ENCODE measurements around the gene MAGI2.

MAGI2 gene

GRCh38 chr7:77985974-77986339 lies 1467.5 kb downstream of the MAGI2 start:
- DNase-seq (ENCODE audit: low spot score): no peak

- DNase-seq (ENCODE audit: low spot score): no peak
Measured at GRCh38 chr7:77985232-77985973, 1468.1 kb downstream of the MAGI2 start.

- DNase-seq (ENCODE audit: low spot score): no peak
Measured at GRCh38 chr7:77983973-77984372, 1469.5 kb downstream of the MAGI2 start.

- no peak for DNase-seq (ENCODE audit: low spot score)
Measured at GRCh38 chr7:77982926-77983550, 1470.4 kb downstream of the MAGI2 start.

- DNase-seq (ENCODE audit: low spot score): no peak
Measured at GRCh38 chr7:77980087-77980713, 1473.3 kb downstream of the MAGI2 start.

GRCh38 chr7:77979219-77979618 lies 1474.2 kb downstream of the MAGI2 start:
- no peak for DNase-seq (ENCODE audit: low spot score)

- DNase-seq (ENCODE audit: low spot score): no peak
Measured at GRCh38 chr7:77975672-77976480, 1477.6 kb downstream of the MAGI2 start.

- DNase-seq (ENCODE audit: low spot score): no peak
Measured at GRCh38 chr7:77971726-77972125, 1481.7 kb downstream of the MAGI2 start.

- no peak for DNase-seq (ENCODE audit: low spot score)
Measured at GRCh38 chr7:77967429-77967828, 1486.0 kb downstream of the MAGI2 start.

Data from globus pallidus (tissue), 1 donor.